HG02798 (cell line): ENCODE data around the gene AGPAT2.
"Not testable (repeated sequence)": the region's sequence is repeated elsewhere in the genome, so short reads cannot be mapped to it uniquely, and the experiment has no call there.

ENCODE experiments used
- ATAC-seq: cut with Tn5 transposase; IDR thresholded peaks from one replicate; pipeline ENCODE4 v1.9.1; 2021; ENCODE audit warnings: mild to moderate bottlenecking; ENCODE audit not compliant: unreplicated experiment, poor library complexity

AGPAT2 gene

GRCh38 chr9:136720898-136721338 lies 33.7 kb upstream of the AGPAT2 start:
- ATAC-seq: no peak

- no peak for ATAC-seq
Observed at GRCh38 chr9:136720251-136720897, 33.1 kb upstream of the AGPAT2 start.

GRCh38 chr9:136719195-136719880 lies 32.1 kb upstream of the AGPAT2 start:
- ATAC-seq: no peak

GRCh38 chr9:136718345-136719194 lies 31.3 kb upstream of the AGPAT2 start:
- no peak for ATAC-seq

GRCh38 chr9:136717399-136717798 lies 30.1 kb upstream of the AGPAT2 start:
- ATAC-seq: no peak

GRCh38 chr9:136714893-136715274 lies 27.6 kb upstream of the AGPAT2 start:
- no peak for ATAC-seq

- ATAC-seq: no peak
Observed at GRCh38 chr9:136714096-136714892, 27.0 kb upstream of the AGPAT2 start.

- ATAC-seq: no peak
Observed at GRCh38 chr9:136713550-136713949, 26.3 kb upstream of the AGPAT2 start.

GRCh38 chr9:136712690-136713544 lies 25.7 kb upstream of the AGPAT2 start:
- ATAC-seq: no peak

- no peak for ATAC-seq
Observed at GRCh38 chr9:136711751-136712689, 24.8 kb upstream of the AGPAT2 start, which contains the start of gene DIPK1B. Gene DIPK1B, plus strand, starts transcription at chr9:136712572. Its CDS starts 94 bp downstream, at chr9:136712666.

GRCh38 chr9:136711219-136711648 lies 24.0 kb upstream of the AGPAT2 start:
- not testable (repeated sequence) for ATAC-seq

GRCh38 chr9:136710543-136710942 lies 23.3 kb upstream of the AGPAT2 start:
- no peak for ATAC-seq

- no peak for ATAC-seq
Observed at GRCh38 chr9:136709454-136710109, 22.3 kb upstream of the AGPAT2 start.

GRCh38 chr9:136707849-136708517 lies 20.7 kb upstream of the AGPAT2 start:
- ATAC-seq: no peak

- ATAC-seq: no peak
Observed at GRCh38 chr9:136707011-136707410, 19.8 kb upstream of the AGPAT2 start.

GRCh38 chr9:136705564-136705963 lies 18.3 kb upstream of the AGPAT2 start:
- ATAC-seq: no peak

GRCh38 chr9:136704741-136705140 lies 17.5 kb upstream of the AGPAT2 start:
- not testable (repeated sequence) for ATAC-seq
